Measurements from ENCODE around the gene CCND1.

CCND1 gene

DNA sequence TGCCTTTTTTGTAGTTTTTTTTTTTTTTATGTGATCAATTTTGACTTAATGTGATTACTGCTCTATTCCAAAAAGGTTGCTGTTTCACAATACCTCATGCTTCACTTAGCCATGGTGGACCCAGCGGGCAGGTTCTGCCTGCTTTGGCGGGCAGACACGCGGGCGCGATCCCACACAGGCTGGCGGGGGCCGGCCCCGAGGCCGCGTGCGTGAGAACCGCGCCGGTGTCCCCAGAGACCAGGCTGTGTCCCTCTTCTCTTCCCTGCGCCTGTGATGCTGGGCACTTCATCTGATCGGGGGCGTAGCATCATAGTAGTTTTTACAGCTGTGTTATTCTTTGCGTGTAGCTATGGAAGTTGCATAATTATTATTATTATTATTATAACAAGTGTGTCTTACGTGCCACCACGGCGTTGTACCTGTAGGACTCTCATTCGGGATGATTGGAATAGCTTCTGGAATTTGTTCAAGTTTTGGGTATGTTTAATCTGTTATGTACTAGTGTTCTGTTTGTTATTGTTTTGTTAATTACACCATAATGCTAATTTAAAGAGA, 12.5 kb downstream of the CCND1 start:
- DNase-seq (ENCODE audit: low read depth), result no peak

DNA sequence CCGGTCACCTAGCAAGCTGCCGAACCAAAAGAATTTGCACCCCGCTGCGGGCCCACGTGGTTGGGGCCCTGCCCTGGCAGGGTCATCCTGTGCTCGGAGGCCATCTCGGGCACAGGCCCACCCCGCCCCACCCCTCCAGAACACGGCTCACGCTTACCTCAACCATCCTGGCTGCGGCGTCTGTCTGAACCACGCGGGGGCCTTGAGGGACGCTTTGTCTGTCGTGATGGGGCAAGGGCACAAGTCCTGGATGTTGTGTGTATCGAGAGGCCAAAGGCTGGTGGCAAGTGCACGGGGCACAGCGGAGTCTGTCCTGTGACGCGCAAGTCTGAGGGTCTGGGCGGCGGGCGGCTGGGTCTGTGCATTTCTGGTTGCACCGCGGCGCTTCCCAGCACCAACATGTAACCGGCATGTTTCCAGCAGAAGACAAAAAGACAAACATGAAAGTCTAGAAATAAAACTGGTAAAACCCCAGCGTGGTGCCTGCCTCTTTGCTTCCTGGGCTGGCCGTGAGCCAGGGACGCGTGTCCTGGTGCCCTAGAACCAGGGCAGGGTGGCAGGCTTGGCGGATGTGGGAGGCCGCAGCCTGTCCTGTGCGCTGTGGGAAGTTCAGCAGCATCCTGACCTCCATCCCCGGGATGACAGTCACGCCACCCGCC, 13.2 kb downstream of the CCND1 start:
- DNase-seq (ENCODE audit: low read depth), result no peak

DNA sequence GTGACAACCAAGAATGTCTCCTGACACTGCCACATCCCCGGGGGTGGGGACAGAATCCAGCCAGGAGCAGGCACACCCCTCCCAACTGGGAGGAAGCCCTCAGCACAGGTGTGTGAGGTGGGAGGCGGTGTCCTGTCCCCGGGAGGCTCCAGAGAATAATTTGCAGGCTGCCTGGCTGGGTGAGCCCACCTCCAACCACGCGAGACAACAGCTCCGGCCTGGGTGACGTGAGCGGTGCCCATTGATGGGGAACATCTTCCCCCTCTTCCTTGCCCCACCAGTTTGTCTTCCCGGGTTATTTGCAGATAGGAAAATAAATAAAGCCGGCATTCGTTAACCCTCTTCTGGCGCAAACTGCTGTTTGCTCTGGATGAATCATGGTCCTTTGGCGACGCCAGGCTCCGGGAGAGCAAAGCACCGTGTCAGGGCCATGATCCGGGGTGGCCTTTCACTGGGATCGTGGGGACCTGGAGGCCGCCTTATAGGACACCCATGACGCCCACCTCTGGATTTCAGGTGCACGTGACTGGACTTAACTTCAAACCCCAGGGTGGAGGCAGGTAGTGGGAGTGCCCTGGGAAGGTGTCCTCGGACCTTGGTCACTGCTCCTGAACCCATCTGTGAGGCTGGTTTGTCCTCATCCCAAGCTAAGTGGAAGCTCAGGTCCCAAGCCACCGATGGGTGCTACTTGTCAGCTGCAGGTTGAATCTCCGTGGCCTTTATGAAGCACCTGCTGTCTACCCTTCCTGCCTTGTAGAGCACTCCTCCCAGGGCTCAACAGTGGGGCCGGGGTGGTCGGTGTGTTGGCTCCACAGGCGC, 13.9 kb downstream of the CCND1 start:
- no peak for DNase-seq (ENCODE audit: low read depth)

DNA sequence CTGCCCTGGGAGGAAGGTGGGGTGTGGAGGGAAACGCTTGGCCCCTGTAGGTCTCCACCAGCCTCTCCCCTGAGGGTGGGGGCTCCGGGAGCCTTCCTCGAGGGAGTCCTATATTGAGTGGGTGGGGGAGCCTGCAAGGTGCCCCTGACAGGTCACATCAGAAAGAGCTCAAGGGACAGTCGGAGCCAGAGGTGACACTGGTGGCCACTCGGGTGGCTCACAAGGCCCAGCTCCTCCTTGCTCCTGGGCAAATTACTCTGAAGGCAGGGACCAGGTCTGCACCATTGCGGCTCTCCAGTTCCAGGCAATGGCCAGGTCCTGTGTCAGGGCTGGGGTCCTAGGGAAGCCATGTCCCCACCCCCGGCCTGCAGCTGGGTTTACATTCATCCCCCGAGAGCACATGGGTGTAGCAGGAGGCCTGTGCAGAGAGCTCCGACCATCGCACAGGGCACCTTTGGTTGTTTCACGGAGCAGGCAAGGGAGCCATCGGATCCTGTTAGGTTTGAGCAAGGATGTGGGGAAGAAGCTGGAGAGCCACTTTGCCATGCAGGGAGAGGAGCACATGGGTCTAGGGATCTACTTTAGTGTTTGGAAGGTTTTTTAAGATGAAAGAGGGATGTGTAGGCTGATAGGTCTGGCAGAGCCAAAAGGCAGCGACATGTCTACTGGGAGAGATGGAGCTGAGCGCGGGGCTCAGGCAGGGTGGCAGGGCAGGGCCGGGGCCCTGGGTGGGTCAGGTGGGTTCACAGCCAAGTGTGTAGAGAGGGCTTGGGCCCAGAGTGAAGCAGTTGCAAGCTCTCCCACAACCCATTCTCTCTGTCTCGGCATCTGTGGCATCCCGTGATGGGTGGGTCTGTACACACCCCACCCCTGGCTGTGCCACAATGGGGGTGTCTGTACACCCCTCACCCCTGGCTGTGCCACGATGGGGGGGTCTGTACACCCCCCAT, 14.8 kb downstream of the CCND1 start:
- DNase-seq (ENCODE audit: low read depth), result no peak

DNA sequence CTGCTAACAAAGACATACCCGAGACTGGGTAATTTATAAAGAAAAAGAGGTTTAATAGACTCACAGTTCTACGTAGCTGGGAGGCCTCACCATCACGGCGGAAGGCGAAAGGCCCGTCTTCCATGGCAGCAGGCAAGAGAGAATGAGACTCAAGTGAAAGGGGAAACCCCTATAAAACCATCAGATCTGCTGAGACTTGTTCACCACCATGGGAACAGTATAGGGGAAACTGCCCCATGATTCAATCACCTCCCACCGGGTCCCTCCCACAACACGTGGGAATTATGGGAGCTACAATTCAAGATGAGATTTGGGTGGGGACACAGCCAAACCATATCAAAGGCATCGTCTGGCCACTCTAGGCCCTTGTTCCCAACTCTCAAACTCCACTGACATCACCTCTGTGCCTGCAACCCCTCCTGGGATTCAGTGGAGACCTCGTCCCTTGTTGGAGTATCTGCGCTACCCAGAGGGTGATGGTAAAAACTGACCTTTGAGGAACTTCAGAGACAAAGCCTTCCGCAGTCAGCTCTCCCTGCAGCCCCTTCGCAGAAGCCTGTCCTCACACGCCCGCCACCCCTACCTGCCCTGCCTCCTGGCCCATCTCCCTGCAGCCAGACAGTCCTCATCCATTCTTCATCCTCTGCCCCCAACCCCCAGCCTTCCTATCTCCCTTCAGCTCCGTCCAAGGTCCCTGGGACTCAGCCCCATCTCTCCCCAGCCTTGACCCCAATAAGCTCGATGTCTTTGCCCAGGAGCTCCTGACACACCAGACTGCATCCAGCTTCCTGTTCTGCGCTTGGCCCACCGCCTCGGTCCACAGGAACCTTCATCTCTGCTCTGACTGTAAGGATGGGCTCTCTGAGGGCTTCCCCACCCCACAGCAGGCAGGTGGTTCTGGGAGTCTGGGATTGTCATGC, 15.8 kb downstream of the CCND1 start:
- no peak for DNase-seq (ENCODE audit: low read depth)

DNA sequence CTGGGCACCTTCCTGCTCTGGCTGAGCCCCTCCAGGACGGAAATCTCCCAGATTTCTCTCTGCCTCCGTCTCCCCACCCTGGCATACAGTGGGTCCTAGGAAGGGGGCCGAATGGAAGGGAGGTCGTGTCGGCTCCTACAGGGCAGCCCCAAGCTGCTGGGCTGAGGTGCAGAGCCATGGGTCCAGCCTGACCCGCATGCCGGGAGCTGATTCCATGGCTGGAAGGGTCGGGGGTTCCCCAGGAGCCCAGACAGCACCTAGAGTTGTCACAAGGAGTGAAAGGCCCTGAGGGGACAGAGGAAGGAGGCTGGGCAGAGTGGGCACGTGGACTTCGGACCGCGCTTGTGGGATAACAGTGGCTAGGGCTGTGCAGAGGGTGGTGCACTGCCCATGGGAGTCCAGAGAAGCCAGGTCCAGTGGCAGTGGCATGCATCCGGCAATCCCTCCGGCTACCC, 16.5 kb downstream of the CCND1 start:
- DNase-seq (ENCODE audit: low read depth), result no peak

DNA sequence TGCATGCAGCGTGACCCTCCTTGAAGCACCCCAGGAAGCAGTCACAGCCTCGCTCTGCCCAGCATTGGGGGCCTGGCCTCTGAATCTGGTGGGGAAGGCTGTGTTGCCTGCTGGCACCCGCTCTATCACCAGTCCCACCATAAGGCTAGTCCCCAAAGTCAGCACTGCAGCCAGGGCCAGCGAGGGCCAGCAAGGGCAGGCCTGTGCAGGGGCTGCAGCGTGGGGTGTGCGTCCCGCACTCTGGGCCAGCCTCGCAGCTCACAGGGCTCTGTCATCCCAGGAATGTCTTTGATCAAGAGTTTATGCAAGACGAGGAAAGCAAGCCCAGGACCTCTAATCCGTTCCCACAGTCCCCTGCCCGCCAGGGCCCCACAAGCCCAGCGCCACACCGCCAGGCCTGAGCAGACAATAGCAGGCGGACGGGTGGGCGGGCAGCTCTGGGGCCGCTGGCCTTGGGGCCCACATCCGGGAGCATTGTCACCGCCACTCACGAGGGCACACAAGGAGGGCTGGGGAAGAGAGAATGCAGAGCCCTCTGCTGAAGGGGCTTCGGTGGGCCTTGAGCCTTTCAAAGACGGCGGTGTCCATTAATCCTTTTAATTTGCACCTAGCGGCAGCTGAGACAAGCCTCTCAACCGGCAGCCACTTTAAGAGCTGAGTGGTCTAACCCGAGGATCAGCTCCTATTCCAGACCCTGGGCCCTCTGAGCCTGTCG, 17.1 kb downstream of the CCND1 start:
- DNase-seq (ENCODE audit: low read depth), result no peak

DNA sequence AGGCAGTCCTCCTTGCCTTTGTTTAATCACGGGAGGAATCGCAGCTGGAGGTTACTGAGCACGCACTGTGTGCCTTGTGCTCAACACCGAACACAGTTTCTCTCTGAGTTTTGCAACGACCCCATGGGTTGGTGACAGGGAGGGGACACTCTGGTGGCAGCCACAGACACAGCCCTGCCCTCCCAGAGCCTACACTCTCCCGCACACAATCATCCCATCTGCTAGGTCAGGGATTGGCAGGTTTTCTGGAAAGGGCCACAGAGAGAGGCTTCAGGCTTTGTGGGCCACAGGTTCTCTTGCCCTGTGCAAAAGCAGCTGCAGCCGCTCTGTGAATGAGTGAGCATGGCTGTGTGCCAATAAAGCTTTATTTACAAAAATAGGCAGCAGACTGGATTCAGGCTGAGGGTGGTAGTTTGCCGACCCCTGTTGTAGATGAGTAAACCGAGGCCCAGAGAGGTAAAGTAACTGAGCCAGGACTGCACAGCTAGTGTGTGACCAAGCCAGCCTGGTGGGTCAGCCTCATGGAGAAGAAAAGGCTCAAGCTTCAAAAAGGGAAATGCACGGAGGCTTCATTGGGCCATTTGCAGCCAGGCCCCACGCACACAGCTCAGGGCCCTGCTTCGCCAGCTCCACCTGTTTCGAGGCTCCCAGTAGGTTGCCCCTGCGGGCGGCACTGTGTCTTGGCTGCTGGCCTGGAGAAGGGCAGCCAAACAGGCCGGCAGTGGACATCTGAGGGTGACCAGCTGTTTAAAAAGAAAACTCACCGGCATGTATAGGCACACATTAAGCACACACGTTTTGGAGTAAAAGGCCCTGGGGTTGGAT, 17.9 kb downstream of the CCND1 start:
- DNase-seq (ENCODE audit: low read depth), result no peak

DNA sequence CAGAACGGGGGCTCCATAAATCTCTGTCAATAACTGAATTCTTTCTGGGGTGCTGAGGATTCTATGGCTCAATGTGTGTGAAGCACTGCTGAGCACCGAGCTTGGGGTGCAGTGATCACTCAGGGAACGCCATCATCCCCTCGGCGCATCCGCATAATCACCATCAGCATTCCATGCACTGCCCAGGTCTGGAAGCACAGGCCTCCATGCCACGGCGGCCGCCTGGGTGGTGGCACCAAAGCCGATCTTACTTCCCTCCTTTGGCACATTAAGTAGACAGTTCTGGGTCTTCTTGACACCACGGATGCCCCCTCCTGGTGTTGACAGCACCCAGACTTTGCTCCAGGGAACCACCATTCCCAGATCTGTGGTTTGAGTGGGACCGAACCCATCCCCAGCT, 18.6 kb downstream of the CCND1 start:
- DNase-seq (ENCODE audit: low read depth), result no peak

DNA sequence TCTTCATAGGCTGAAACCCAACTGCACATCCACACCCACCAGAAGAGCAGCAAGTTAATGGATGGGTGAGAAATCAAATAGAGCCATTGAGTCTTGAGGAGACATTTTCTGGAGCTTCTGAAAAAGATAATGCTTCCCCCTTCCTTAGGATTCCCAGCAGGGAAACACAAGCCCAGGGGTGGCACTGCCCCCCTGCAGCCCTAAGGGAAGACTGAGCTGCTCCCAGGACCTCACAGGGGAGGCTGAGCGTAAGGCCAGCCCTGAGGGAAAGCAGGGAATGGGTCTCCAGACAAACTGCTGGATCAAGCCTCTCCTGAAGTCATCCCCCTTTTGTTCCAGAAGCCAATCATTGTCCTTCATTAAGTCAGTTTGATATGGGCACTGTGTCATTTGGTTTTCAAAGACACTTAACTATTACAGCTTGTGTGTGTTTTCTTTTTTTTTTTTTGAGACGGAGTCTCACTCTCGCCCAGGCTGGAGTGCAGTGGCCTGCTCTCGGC, 19.1 kb downstream of the CCND1 start:
- no peak for DNase-seq (ENCODE audit: low read depth)

DNA sequence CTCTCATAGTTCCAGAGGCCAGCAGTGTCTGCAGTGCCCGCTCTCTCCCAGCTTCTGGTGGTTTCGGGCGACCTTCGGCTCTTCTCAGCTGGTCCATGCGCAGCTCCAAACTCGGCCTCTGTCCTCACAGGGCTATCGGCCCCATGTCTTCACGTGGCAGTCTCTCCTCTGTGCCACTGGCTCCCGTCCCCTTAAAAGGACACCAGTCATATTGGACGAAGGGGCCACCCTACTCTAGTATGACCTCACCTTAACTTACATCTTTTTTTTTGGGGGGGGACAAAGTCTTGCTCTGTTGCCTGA, 20.4 kb downstream of the CCND1 start:
- no peak for DNase-seq (ENCODE audit: low read depth)

DNA sequence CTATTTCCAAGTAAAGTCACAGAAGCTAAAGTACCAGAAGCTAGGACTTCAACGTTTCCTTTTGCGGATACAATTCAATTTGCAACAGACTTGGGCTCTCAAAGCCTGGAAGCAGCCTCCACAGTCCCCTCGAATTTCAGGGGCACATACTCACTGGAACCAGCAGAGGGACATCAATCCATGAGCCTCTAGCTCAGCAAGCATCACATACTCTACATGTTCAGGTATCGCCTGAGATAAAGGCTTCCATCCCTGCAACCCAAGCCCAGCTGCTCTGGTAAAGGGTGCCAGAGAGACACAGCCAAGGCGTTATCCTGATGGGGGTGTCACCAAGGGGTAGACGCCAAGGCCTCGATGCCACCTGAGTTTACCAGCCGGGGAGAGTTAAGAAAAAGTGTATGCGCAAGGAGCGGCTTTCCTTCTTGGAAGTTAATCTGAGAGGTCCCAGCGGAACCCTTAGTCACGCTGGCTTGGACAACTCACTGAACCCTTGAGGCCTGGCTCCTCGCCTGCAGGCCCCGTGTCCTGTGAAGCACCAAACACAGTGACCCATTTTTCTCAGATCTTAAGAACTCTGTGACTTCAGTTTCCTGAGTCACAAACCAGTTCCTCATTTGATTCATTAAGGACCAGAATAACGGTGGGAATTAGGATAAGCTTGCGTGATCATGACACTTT, 21.2 kb downstream of the CCND1 start:
- DNase-seq (ENCODE audit: low read depth), result no peak

DNA sequence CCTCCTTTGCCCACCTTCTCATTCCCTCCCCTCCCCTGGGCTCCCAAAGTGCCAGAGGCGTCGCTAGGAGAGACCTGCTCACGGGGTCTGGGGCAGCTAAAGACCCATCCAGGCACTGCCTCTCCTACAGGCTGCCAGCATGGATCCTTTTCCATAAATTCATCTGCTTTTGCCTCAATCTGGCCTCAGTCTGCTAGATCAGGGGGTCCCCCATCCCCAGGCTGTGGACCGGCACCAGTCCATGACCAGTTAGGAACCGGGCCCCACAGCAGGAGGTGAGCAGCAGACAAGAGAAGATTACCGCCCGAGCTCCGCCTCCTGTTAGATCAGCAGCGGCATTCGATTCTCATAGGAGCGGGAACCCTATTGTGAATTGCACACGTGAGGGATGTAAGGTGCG, 21.9 kb downstream of the CCND1 start:
- no peak for DNase-seq (ENCODE audit: low read depth)

DNA sequence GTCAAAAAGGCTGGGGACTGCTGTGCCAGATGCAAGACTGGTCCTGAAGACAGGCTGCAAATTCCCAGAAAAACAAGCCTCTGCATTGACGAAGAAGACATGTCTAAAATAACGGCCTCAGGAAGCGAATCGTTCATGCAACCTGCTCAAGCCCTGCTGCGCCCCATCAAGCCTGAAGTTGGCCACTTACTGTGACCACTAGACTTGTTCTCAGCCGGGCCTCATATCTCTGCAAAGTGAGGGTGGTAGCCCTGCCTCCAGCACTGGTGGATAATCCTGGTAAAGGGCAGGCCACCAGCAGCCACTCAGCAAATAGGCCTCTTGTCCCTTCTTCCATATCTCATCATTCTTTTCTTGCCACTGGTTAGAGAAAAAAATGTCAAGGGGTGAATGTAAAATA, 22.4 kb downstream of the CCND1 start:
- DNase-seq (ENCODE audit: low read depth), result no peak

DNA sequence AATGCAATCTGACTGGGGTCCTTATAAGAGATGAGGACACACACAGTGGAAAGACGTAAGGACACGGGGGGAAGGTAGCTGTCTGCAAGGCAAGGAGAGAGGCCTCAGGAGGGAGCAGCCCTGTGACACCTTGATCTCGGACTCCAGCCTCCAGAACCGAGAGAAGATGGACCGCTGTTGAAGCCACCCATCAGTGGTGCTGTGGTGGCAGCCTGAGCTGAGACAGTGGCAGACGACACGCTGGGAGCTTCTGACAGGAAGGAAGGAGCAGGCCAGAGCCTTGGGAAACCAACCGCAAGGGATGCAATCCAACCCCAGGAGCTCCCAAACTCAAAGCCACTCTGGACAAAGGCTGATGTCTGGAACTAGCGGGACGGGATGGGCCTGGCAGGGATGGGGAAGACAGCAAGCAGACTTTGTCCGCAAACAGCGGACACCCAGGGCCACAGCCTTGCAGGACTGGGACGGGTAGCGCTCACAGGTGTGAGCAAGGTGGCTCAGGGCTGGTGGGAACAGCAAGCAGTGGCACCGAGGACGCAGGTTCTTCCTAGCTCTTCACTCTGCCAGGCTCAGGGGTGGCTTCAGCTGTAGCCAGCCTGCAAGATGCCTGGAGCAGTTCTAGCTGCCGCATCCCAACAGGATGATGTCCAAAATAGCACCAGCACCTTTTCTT, 23.3 kb downstream of the CCND1 start:
- no peak for DNase-seq (ENCODE audit: low read depth)

DNA sequence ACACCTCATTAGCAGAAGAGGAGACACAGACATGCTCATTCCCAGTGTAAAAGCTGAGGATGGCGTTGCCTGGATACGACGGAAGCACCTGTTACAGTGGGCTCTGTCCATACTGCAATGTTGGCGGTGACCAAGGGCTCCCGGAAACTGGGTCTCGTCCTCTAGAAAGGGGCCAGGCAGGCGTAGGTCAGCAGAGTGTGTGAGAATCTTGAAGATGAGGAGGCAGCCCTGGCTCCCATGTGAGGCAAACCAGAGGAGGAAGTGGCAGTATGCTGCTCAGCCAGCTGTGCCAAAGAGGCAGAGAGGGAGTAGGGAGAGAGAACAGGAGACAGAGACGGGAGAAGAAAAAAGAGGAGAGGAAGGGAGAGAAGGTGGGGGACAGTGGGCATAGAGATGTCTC, 23.9 kb downstream of the CCND1 start:
- DNase-seq (ENCODE audit: low read depth), result no peak

DNA sequence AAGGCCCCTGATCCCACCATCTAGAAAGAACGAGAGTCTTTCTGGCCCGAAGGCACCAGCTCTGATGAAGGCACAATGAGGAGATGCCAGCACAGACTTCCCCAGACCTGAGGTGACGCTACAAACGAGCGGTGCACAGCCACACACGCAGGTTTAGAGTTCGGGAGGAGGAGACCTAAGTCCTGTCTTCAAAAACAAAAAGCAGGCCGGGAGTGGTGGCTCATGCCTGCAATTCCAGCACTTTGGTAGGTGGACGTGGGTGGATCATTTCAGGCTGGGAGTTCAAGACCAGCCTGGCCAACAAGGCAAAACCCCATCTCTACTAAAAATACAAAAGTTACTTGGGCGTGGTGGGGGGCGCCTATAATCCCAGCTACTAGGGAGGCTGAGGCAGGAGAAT, 24.7 kb downstream of the CCND1 start:
- no peak for DNase-seq (ENCODE audit: low read depth)

DNA sequence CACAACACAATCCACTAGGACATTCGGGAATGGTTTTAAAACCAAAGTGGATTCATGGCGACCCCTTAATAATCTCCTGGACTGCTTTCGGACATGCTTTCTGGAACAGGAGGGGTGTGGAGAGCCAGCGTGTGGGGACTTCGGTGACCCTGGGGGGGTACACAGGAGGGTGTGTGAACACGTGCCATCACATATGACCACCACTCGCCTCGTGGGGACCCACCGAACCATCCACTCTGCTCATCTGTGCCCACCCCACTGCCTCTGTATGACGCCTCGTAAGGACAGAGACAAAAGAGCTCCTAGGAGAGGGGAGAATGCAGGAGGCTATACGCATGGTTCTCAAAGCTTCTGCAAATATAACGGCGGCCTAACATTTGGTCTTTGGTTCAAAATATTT, 25.3 kb downstream of the CCND1 start:
- DNase-seq (ENCODE audit: low read depth), result no peak
